HepG2 (cell line): ENCODE measurements around the gene EGFLAM. TPM values are rescaled to one million over a fixed set of nuclear protein-coding genes. Genes with fewer than 3 reads are reported as not detected.

ENCODE experiments used
- ATAC-seq: fragments of 200-7000 bp; cut with Tn5 transposase; 3 replicates; pipeline ENCODE4 v1.9.1; 2020; ENCODE audit warnings: mild to moderate bottlenecking, moderate library complexity
- BruUV-seq: library from RNA; stranded (reverse); fragments of 400-500 nt; replicated peaks from 2 replicates; lab custom pipeline; 2021; lab: Mats Ljungman, UMichigan
- CTCF ChIA-PET: fragments of 300-600 bp; formaldehyde crosslinking; extraction: SDS; loops from one replicate; lab custom pipeline; 2021; ENCODE audit warnings: low total read pairs, inconsistent platforms, low intra/inter-chr PET ratio; lab: Yijun Ruan, JAX
- POLR2A ChIA-PET: fragments of 350-600 bp; sonication (Branson Sonifier 250); formaldehyde crosslinking; loops from one replicate; lab custom pipeline; 2020; ENCODE audit warnings: antibody characterized with exemption, inconsistent platforms; lab: Yijun Ruan, JAX
- DNase-seq: peaks from one replicate; pipeline ENCODE4 v3.0.0-alpha.2; 2015; ENCODE audit warnings: low spot score
- FAIRE-seq: peaks from 3 replicates; lab custom pipeline; 2011; peaks lifted over from hg19 to GRCh38; lab: Jason Lieb, UNC
- H2AFZ ChIP-seq: one replicate; pipeline ENCODE4 v1.6.1; 2011; ENCODE audit warnings: low read length, inconsistent platforms
- H3K27ac ChIP-seq: fragments of 300-600 bp; 3 replicates; pipeline ENCODE4 v1.8.0; 2011; ENCODE audit warnings: mixed run types, mild to moderate bottlenecking, mixed read lengths, low read length, inconsistent platforms; ENCODE audit not compliant: insufficient read depth; ENCODE audit errors: extremely low read length
- H3K27me3 ChIP-seq, 2 experiments: fragments of 200-600 bp in 1 of 2; 2 replicates in 1 of 2; 3 replicates in 1 of 2; pipeline versions ENCODE4 v1.6.0 to v1.8.0; 2011; ENCODE audit warnings: low read length in 2 of 2, mild to moderate bottlenecking in 2 of 2, moderate library complexity in 2 of 2, inconsistent platforms in 1 of 2; ENCODE audit not compliant: insufficient read depth in 2 of 2, control insufficient read depth in 1 of 2
- H3K36me3 ChIP-seq, 2 experiments: fragments of 200-600 bp in 1 of 2; replicated peaks in 1 of 2; 2 replicates in 1 of 2; 3 replicates in 1 of 2; pipeline versions ENCODE4 v1.5.1 to v1.8.0; 2011; ENCODE audit warnings: low read length in 2 of 2, inconsistent platforms in 1 of 2; ENCODE audit not compliant: insufficient read depth in 2 of 2, control insufficient read depth in 1 of 2
- H3K4me1 ChIP-seq: 2 replicates; pipeline ENCODE4 v1.5.1; 2012; ENCODE audit warnings: low read length, inconsistent platforms; ENCODE audit not compliant: insufficient read depth
- H3K4me2 ChIP-seq: 2 replicates; pipeline ENCODE4 v1.6.0; 2011; ENCODE audit warnings: low read depth, low read length, inconsistent platforms
- H3K4me3 ChIP-seq, 3 experiments: fragments of 200-600 bp in 1 of 3; sonication (generic), shearing (Covaris generic) in 1 of 3; replicated peaks in 1 of 3; 2 replicates each; pipeline ENCODE4 v1.5.1; 2011 to 2016; ENCODE audit warnings: low read length in 3 of 3, inconsistent platforms in 2 of 3, low read depth in 2 of 3, mild to moderate bottlenecking in 2 of 3, control low read depth in 1 of 3, mixed read lengths in 1 of 3; ENCODE audit not compliant: insufficient read depth in 1 of 3
- H3K79me2 ChIP-seq: one replicate; pipeline ENCODE4 v1.6.1; 2011; ENCODE audit warnings: low read length, inconsistent platforms; ENCODE audit not compliant: insufficient read depth
- H3K9ac ChIP-seq: 2 replicates; pipeline ENCODE4 v1.6.0; 2011; ENCODE audit warnings: mild to moderate bottlenecking, low read depth, low read length, inconsistent platforms; ENCODE audit not compliant: insufficient read depth
- H3K9me3 ChIP-seq: 2 replicates; pipeline ENCODE4 v1.5.1; 2012; ENCODE audit warnings: mild to moderate bottlenecking, low read length
- H4K20me1 ChIP-seq: 2 replicates; pipeline ENCODE4 v1.6.0; 2011; ENCODE audit warnings: inconsistent platforms, mild to moderate bottlenecking, low read length, moderate library complexity; ENCODE audit not compliant: insufficient read depth
- ARNT2 ChIP-seq: sonication (generic); formaldehyde crosslinking; IDR thresholded peaks from 2 replicates; pipeline ENCODE4 v1.8.0; 2022; ENCODE audit warnings: mild to moderate bottlenecking, low read depth, missing genetic modification reagents, moderate library complexity
- HDAC2 ChIP-seq: sonication (generic); formaldehyde crosslinking; IDR thresholded peaks from 2 replicates; pipeline ENCODE4 v1.4.0; 2020; ENCODE audit warnings: missing genetic modification reagents
- MTA3 ChIP-seq: sonication (generic); formaldehyde crosslinking; IDR thresholded peaks from 2 replicates; pipeline ENCODE4 v1.4.0; 2020; ENCODE audit warnings: missing genetic modification reagents
- XBP1 ChIP-seq: sonication (generic); formaldehyde crosslinking; IDR thresholded peaks from 2 replicates; pipeline ENCODE4 v1.5.0; 2020; ENCODE audit warnings: missing genetic modification reagents
- ZBTB7B ChIP-seq: sonication (generic); formaldehyde crosslinking; IDR thresholded peaks from 2 replicates; pipeline ENCODE4 v1.4.0; 2020; ENCODE audit warnings: missing genetic modification reagents
- ZFYVE20 ChIP-seq: sonication (generic); formaldehyde crosslinking; IDR thresholded peaks from 2 replicates; pipeline ENCODE4 v1.8.0; 2023; ENCODE audit warnings: low read depth, mild to moderate bottlenecking, moderate library complexity, missing genetic modification reagents, borderline replicate concordance
- ZNF570 ChIP-seq: sonication (generic); formaldehyde crosslinking; IDR thresholded peaks from 2 replicates; pipeline ENCODE4 v1.4.0; 2020; ENCODE audit warnings: mild to moderate bottlenecking, missing genetic modification reagents, borderline replicate concordance
- ZNF713 ChIP-seq: sonication (generic); formaldehyde crosslinking; IDR thresholded peaks from 2 replicates; pipeline ENCODE4 v1.4.0; 2020; ENCODE audit warnings: mild to moderate bottlenecking, missing genetic modification reagents
- ZNF737 ChIP-seq: sonication (generic); formaldehyde crosslinking; IDR thresholded peaks from 2 replicates; pipeline ENCODE4 v1.5.0; 2020; ENCODE audit warnings: missing genetic modification reagents, mild to moderate bottlenecking, borderline replicate concordance
- WGBS: methylation state at CpG from one replicate; pipeline ENCODE4 v1.1.6; 2017; ENCODE audit warnings: low lambda C conversion rate; 5-methylcytosine and 5-hydroxymethylcytosine counted together
- in situ Hi-C: cut with HindIII; loops from 2 replicates; pipeline ENCODE4 v1.10.0; 2017; ENCODE audit warnings: low pct_unique_long_range_greater_than_20kb; ENCODE audit not compliant: extremely low pct_ligation_motif_present
- intact Hi-C: fragments of 100-400 bp; cut with micrococcal nuclease; formaldehyde crosslinking; loops from one replicate; pipeline ENCODE4 v1.10.0; 2022; ENCODE audit not compliant: unreplicated experiment
- polyA plus RNA-seq, 8 experiments: library from polyadenylated mRNA; depleted of rRNA in 3 of 8; stranded (reverse) in 7 of 8; unstranded in 1 of 8; fragments of >200 nt; fragmentation: Illumina TruSeq in 4 of 8; extraction: Trizol in 4 of 8; gene quantifications; 2 replicates each; pipeline versions ENCODE4 v1.2.1 to v1.2.3, GENCODE V29; 2011 to 2016; ENCODE audit warnings: low read depth in 4 of 8, missing spikeins in 1 of 8, mixed read lengths in 1 of 8; ENCODE audit not compliant: insufficient read depth in 1 of 8
- total RNA-seq, 5 experiments: library from RNA; depleted of rRNA; stranded (reverse); fragments of >200 nt; fragmentation: Illumina TruSeq; extraction: Trizol; gene quantifications; 2 replicates each; pipeline ENCODE4 v1.2.3, GENCODE V29; 2016; ENCODE audit warnings: low read depth in 1 of 5

EGFLAM gene
- total and polyA plus RNA-seq, 2 of the 13 experiments (the other 11 are each of a cell fraction or from before 2014, with no cell fraction given): not detected

- H3K4me1 ChIP-seq: no peaks in the 10 kb centered on the region
- no peak overlapping the region for H3K4me3 ChIP-seq
- no peaks in the 10 kb centered on the region for H4K20me1 ChIP-seq
- no peaks in the 10 kb centered on the region for H3K36me3 ChIP-seq
- in situ Hi-C loops (loop anchor here (10.0 kb wide), 1 partner anchor 109 kb away; the partner anchor contains the start of gene LIFR), intact Hi-C loops (no loop called here)
- WGBS: 56% methylated on average over 7 of the region's 24 CpGs
- H2AFZ ChIP-seq: no peak overlapping the region
- FAIRE-seq: no peak
- no peak for DNase-seq
- H3K4me2 ChIP-seq: no peak overlapping the region
- H3K79me2 ChIP-seq: no peaks in the 10 kb centered on the region
- BruUV-seq: no TSS peak
- no peaks in the 10 kb centered on the region for H3K9me3 ChIP-seq
- TF ChIP-seq ZNF737 (CRISPR knock-in tag) (no peak), ZNF713 (CRISPR knock-in tag) (no peak), ARNT2 (CRISPR knock-in tag) (no peak), ZBTB7B (no peak), XBP1 (CRISPR knock-in tag) (no peak), HDAC2 (no peak), ZNF570 (CRISPR knock-in tag) (no peak), ZFYVE20 (CRISPR knock-in tag) (no peak), MTA3 (CRISPR knock-in tag) (no peak)
- no peak overlapping the region for H3K9ac ChIP-seq
- H3K27ac ChIP-seq: no peak overlapping the region
- no peak for ATAC-seq
- H3K27me3 ChIP-seq: peaks cover 3 to 11% of the 10 kb centered on the region in 2 experiments; a peak in 2 of 5 replicates
- CTCF ChIA-PET: no interaction called here
- POLR2A ChIA-PET: no interaction called here
These were observed 187.1 kb downstream of the EGFLAM start for GRCh38 chr5:38445374-38446028.
